ENCODE results near the gene TMEM240. TPM values are rescaled to one million over a fixed set of nuclear protein-coding genes. Genes with fewer than 3 reads are reported as not detected.
"Not testable (repeated sequence)": the region's sequence is repeated elsewhere in the genome, so short reads cannot be mapped to it uniquely, and the experiment has no call there.

Gene TMEM240
- polyA plus RNA-seq, 10 donors, result 1.7 to 8.0 (median 3.5) TPM

DNA sequence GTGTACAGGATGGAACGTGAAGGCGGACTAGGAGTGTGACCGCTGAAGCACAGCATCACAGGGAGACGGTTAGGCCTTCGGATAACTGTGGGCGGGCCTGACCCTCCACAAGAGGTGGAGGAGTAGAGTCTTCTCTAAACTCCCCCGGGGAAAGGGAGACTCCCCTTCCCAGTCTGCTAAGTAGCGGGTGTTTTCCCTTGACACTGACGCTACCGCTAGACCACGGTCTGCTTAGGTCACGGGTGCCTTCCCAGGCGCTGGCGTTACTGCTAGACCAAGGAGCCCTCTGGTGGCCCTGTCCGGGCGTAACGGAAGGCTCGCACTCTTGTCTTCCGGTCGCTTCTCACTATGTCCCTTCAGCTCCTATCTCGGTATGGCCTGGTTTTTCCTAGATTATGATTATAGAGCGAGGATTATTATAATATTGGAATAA lies 35.0 kb downstream of the TMEM240 start:
- not testable (repeated sequence) for DNase-seq

DNA sequence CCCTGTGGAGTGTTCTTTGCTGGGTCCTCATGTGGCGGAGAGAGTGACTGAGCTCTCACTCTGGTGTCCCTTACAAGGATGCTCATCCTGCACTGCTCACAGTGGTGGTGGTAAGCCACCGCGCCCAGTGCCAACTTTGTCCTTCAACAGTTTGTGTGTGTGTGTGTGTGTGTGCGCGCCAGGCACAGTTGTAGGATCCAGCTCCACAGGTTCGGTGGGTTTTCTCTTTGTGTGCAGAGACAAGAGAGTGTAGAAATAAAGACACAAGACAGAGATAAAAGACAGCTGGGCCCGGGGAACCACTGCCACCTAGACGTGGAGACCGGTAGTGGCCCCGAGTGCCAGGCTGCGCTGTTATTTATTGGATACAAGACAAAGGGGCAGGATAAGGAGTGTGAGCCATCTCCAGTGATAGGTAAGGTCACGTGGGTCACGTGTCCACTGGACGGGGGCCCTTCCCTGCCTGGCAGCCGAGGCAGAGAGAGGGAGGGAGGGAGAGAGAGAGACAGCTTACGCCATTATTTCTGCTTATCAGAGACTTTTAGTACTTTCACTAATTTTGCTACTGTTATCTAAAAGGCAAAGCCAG lies 35.6 kb downstream of the TMEM240 start:
- peak; percentile 16 to 60 (median 20) for DNase-seq

DNA sequence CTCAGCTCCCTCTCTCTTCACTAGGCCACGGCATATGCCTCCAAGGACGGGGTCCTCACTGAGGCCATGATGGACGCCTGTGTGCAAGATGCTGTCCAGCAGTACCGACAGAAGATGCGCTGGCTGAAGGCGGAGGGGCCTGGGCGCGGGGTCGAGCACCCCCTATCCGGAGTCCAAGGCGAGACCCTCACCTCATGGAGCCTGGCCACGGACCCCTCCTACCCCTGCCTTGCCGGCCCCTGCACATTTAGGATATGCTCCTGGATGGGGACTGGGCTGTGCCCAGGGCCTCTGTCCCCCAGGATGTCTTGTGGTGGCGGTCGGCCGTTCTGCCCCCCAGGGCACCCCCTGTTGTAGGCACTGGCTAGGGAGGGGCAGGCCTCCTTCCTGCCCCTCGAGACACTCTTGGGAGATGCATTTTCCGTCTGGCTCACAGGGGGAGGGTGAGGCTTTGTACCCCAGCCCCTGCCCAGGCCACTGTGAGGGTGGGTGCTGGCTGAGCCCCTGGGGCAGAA lies 44.9 kb downstream of the TMEM240 start:
- DNase-seq, result not testable (repeated sequence)

DNA sequence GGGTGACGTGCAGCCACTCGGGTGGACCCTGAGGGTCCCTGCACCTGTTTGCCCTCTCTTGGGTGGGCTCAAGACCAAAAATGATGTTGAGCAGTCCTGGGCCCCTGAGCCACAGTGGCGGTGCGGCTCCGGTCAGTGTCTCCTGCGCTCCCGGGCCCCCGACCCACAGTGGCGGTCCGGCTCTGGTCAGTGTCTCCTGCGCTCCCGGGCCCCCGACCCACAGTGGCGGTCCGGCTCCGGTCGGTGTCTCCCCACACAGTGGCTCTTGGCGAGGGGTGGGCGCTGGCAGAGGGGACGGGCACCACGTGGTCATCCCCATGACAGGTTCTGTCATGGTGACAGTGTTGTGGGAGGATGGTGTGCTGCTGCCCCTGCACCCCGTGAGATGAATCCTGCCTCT lies 46.1 kb downstream of the TMEM240 start:
- not testable (repeated sequence) for DNase-seq

GRCh38 chr1:1491601-1492000 lies 48.8 kb downstream of the TMEM240 start:
- no peak for DNase-seq

GRCh38 chr1:1490633-1491230 lies 49.7 kb downstream of the TMEM240 start:
- DNase-seq, result no peak

DNA sequence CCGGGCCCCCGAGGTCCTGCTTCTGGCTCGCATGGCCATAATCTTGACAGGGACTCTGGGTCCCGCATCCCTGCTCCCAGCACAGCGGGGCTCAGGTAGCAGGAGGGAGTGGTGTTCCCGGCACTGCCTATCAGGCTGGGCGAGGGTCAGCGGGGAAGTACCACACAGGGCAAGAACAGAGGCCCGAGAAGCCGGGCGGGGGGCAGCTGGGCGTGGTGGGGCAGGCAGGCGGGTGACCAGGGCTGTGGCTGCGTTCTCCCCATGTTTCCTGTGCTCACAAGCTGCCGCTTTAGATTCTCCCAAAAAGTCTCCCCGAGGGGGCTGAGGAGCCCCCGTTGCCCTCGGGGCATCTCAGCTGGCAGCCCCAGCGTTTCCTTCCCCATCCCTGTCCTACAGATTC lies 50.6 kb downstream of the TMEM240 start:
- DNase-seq, result no peak

DNA sequence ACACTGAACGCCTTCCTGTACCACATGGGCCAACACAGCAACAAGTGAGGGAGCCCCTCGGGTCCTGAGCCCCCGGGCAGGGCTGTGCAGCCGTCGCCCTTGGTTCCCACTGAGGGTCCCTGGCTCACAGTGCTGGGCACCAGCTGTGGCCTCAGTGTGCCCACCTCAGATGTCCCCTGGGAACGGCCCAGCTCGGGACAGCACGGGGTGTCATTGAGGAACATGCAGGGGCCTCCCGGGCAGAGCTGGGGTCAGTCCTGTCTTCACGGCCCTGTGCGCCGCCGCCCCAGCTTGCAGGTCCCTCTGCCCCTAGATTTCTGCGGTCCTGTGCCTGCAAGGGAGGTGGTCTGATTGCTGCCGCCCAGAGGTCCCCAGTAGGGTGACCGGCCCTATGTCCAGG lies 51.2 kb downstream of the TMEM240 start:
- DNase-seq, result no peak

GRCh38 chr1:1487701-1488100 lies 52.7 kb downstream of the TMEM240 start:
- no peak for DNase-seq

GRCh38 chr1:1485755-1486317 lies 54.6 kb downstream of the TMEM240 start:
- DNase-seq, result not testable (repeated sequence)

DNA sequence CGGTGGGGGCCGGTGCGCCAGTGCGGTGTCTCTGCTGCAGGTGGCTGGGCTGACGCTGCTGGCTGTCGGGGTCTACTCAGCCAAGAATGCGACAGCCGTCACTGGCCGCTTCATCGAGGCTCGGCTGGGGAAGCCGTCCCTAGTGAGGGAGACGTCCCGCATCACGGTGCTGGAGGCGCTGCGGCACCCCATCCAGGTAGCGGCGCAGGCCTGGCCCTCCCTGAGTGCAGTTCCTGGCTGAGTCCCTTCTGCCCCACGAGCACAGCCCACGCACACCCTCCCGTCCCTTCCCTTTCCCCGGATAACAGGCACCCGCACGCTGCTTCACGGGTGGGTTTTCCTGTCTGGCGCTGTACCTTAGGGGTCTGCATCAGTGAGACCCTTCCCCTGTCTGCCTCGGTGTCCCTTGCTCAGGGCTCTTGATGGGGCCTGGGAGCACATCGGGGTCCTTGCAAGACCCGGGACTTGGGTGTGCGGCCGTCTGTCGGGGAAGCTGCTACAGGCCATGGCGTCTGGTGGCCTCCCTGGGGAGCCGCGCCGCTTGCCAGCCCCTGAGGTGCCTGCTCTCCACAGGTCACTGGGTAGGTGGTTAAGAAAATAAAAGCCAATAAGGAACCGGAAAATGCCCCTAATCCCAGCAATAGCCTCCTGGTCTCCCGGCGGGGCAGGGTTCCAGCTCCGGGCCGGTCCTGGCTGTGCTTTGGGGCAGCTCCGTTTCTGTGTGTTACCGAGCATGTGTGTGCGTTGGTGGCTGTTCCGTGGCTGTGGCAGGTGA lies 55.3 kb downstream of the TMEM240 start:
- not testable (repeated sequence) for DNase-seq

Other genes starting within 250 kb of the TMEM240 start
- 10 to 100 TPM; 23.6 to 57.8 (median 40.0) TPM for gene ACAP3, start 232.7 kb downstream of the TMEM240 start, polyA plus RNA-seq (ENCODE audit: insufficient read length in 10 of 10)
- gene PUSL1, start 232.0 kb downstream of the TMEM240 start, polyA plus RNA-seq (ENCODE audit: insufficient read length in 10 of 10), result 1 to 10 TPM; 4.1 to 9.3 (median 6.4) TPM
- gene INTS11, start 216.0 kb downstream of the TMEM240 start, polyA plus RNA-seq (ENCODE audit: insufficient read length in 10 of 10), result 100 to 1,000 TPM in 1 of 10 donors, 10 to 100 TPM in 9; 60.2 to 107 (median 73.9) TPM
- 10 to 100 TPM; 10.6 to 17.2 (median 14.0) TPM for gene CPTP, start 215.8 kb downstream of the TMEM240 start, polyA plus RNA-seq (ENCODE audit: insufficient read length in 10 of 10)
- 1 to 10 TPM; 1.4 to 3.2 (median 1.9) TPM for gene TAS1R3, start 209.3 kb downstream of the TMEM240 start, polyA plus RNA-seq (ENCODE audit: insufficient read length in 10 of 10)
- 10 to 100 TPM; 26.6 to 50.4 (median 34.9) TPM for gene DVL1, start 191.2 kb downstream of the TMEM240 start, polyA plus RNA-seq (ENCODE audit: insufficient read length in 10 of 10)
- gene MXRA8, start 182.1 kb downstream of the TMEM240 start, polyA plus RNA-seq (ENCODE audit: insufficient read length in 10 of 10), result 100 to 1,000 TPM in 2 of 10 donors, 10 to 100 TPM in 8; 52.6 to 111 (median 69.8) TPM
- 10 to 100 TPM; 44.1 to 80.7 (median 57.9) TPM for gene AURKAIP1, start 165.4 kb downstream of the TMEM240 start, polyA plus RNA-seq (ENCODE audit: insufficient read length in 10 of 10)
- 100 to 1,000 TPM in 9 of 10 donors, 10 to 100 TPM in 1; 99.5 to 280 (median 146) TPM for gene CCNL2, start 141.3 kb downstream of the TMEM240 start, polyA plus RNA-seq (ENCODE audit: insufficient read length in 10 of 10)
- gene MRPL20, start 133.3 kb downstream of the TMEM240 start, polyA plus RNA-seq (ENCODE audit: insufficient read length in 10 of 10), result 100 to 1,000 TPM in 7 of 10 donors, 10 to 100 TPM in 3; 93.2 to 116 (median 110) TPM
- gene ANKRD65, start 119.3 kb downstream of the TMEM240 start, polyA plus RNA-seq (ENCODE audit: insufficient read length in 10 of 10), result 10 to 100 TPM; 10.3 to 15.7 (median 14.3) TPM
- 10 to 100 TPM; 39.3 to 78.6 (median 50.7) TPM for gene VWA1, start 104.9 kb downstream of the TMEM240 start, polyA plus RNA-seq (ENCODE audit: insufficient read length in 10 of 10)
- 1 to 10 TPM in 1 of 10 donors, under 1 TPM in 9; 0.25 to 1.5 (median 0.61) TPM for gene ATAD3C, start 90.9 kb downstream of the TMEM240 start, polyA plus RNA-seq (ENCODE audit: insufficient read length in 10 of 10)
- gene ATAD3B, start 68.9 kb downstream of the TMEM240 start, polyA plus RNA-seq (ENCODE audit: insufficient read length in 10 of 10), result 10 to 100 TPM in 8 of 10 donors, 1 to 10 TPM in 2; 8.5 to 14.5 (median 12.0) TPM
- 10 to 100 TPM; 10.2 to 21.1 (median 17.9) TPM for gene ATAD3A, start 28.5 kb downstream of the TMEM240 start, polyA plus RNA-seq (ENCODE audit: insufficient read length in 10 of 10)
- gene SSU72, start 34.2 kb upstream of the TMEM240 start, polyA plus RNA-seq (ENCODE audit: insufficient read length in 10 of 10), result 10 to 100 TPM; 80.9 to 98.9 (median 86.8) TPM
- 1 to 10 TPM in 9 of 10 donors, under 1 TPM in 1; 0.97 to 3.9 (median 2.1) TPM for gene FNDC10, start 59.5 kb upstream of the TMEM240 start, polyA plus RNA-seq (ENCODE audit: insufficient read length in 10 of 10)
- 10 to 100 TPM; 34.0 to 75.0 (median 57.5) TPM for gene MIB2, start 74.9 kb upstream of the TMEM240 start, polyA plus RNA-seq (ENCODE audit: insufficient read length in 10 of 10)
- gene MMP23B, start 91.5 kb upstream of the TMEM240 start, polyA plus RNA-seq (ENCODE audit: insufficient read length in 10 of 10), result 10 to 100 TPM; 17.5 to 52.0 (median 25.9) TPM
- 10 to 100 TPM; 31.1 to 35.7 (median 33.1) TPM for gene CDK11B, start 118.4 kb upstream of the TMEM240 start, polyA plus RNA-seq (ENCODE audit: insufficient read length in 10 of 10)
- gene SLC35E2B, start 152.2 kb upstream of the TMEM240 start, polyA plus RNA-seq (ENCODE audit: insufficient read length in 10 of 10), result 10 to 100 TPM; 29.1 to 61.6 (median 45.5) TPM
- 10 to 100 TPM; 16.7 to 31.9 (median 21.2) TPM for gene CDK11A, start 183.7 kb upstream of the TMEM240 start, polyA plus RNA-seq (ENCODE audit: insufficient read length in 10 of 10)
- 10 to 100 TPM; 25.1 to 40.0 (median 30.4) TPM for gene NADK, start 237.8 kb upstream of the TMEM240 start, polyA plus RNA-seq (ENCODE audit: insufficient read length in 10 of 10)

All from muscle of back (tissue), 11 donors.